SK-N-SH treated with all-trans-retinoic acid at 6 μM for 48 hours (cell line): Measurements from ENCODE around the gene CBARP.

Experiments used
- ATAC-seq: fragments of 200-7000 bp; cut with Tn5 transposase; 3 replicates; pipeline ENCODE4 v1.9.1; 2020; ENCODE audit warnings: mild to moderate bottlenecking, moderate library complexity
- BACH2 ChIP-seq: fragments of 250-450 bp; sonication (Bioruptor Pico); IDR thresholded peaks from 2 replicates; pipeline ENCODE4 v1.9.0; 2021; ENCODE audit warnings: mild to moderate bottlenecking, borderline replicate concordance
- CREB5 ChIP-seq: fragments of 250-450 bp; sonication (Bioruptor Pico); IDR thresholded peaks from 2 replicates; pipeline ENCODE4 v1.5.1; 2020; ENCODE audit warnings: low read depth, mild to moderate bottlenecking, moderate library complexity
- CSDC2 ChIP-seq: fragments of 250-450 bp; sonication (Bioruptor Pico); IDR thresholded peaks from 2 replicates; pipeline ENCODE4 v1.5.0; 2020; ENCODE audit warnings: mild to moderate bottlenecking, moderate library complexity
- CSRNP3 ChIP-seq: fragments of 250-450 bp; sonication (Bioruptor Pico); IDR thresholded peaks from 2 replicates; pipeline ENCODE4 v1.5.1; 2021; ENCODE audit warnings: mild to moderate bottlenecking, moderate library complexity
- ESRRG ChIP-seq: fragments of 250-450 bp; sonication (Bioruptor Pico); IDR thresholded peaks from 2 replicates; pipeline ENCODE4 v1.6.1; 2021; ENCODE audit warnings: mild to moderate bottlenecking
- GLIS3 ChIP-seq: fragments of 250-450 bp; sonication (Bioruptor Pico); IDR thresholded peaks from 2 replicates; pipeline ENCODE4 v1.5.0; 2020; ENCODE audit warnings: mild to moderate bottlenecking, moderate library complexity
- ISL1 ChIP-seq: fragments of 250-450 bp; sonication (Bioruptor Pico); IDR thresholded peaks from 2 replicates; pipeline ENCODE4 v2.1.2; 2022; ENCODE audit warnings: mild to moderate bottlenecking, moderate library complexity
- OSR1 ChIP-seq: fragments of 250-450 bp; sonication (Bioruptor Pico); IDR thresholded peaks from 2 replicates; pipeline ENCODE4 v1.8.0; 2022; ENCODE audit warnings: moderate library complexity, mild to moderate bottlenecking, inconsistent platforms
- PATZ1 ChIP-seq: fragments of 250-450 bp; sonication (Bioruptor Pico); IDR thresholded peaks from 2 replicates; pipeline ENCODE4 v1.8.0; 2020; ENCODE audit warnings: mild to moderate bottlenecking, moderate library complexity, borderline replicate concordance
- PPARA ChIP-seq: fragments of 250-450 bp; sonication (Bioruptor Pico); IDR thresholded peaks from 2 replicates; pipeline ENCODE4 v1.5.0; 2020; ENCODE audit warnings: mild to moderate bottlenecking, borderline replicate concordance
- RARB ChIP-seq: fragments of 250-450 bp; sonication (Bioruptor Pico); IDR thresholded peaks from 2 replicates; pipeline ENCODE4 v1.8.0; 2021; ENCODE audit warnings: mild to moderate bottlenecking, moderate library complexity
- TCF4 ChIP-seq: fragments of 250-450 bp; sonication (Bioruptor Pico); IDR thresholded peaks from 2 replicates; pipeline ENCODE4 v1.8.0; 2021; ENCODE audit warnings: mild to moderate bottlenecking, moderate library complexity, borderline replicate concordance
- TOX ChIP-seq: fragments of 250-450 bp; sonication (Bioruptor Pico); IDR thresholded peaks from 2 replicates; pipeline ENCODE4 v1.8.0; 2021; ENCODE audit warnings: mild to moderate bottlenecking, moderate library complexity, borderline replicate concordance
- TSHZ2 ChIP-seq: fragments of 250-450 bp; sonication (Bioruptor Pico); IDR thresholded peaks from 2 replicates; pipeline ENCODE4 v1.5.0; 2020; ENCODE audit warnings: mild to moderate bottlenecking, moderate library complexity
- ZC3H10 ChIP-seq: fragments of 250-450 bp; sonication (Bioruptor Pico); IDR thresholded peaks from 2 replicates; pipeline ENCODE4 v1.5.1; 2021; ENCODE audit warnings: mild to moderate bottlenecking, moderate library complexity
- ZFP30 ChIP-seq: fragments of 450-650 bp; formaldehyde crosslinking; IDR thresholded peaks from 2 replicates; pipeline ENCODE4 v1.5.0; 2022; ENCODE audit warnings: mild to moderate bottlenecking, moderate library complexity
- ZNF565 ChIP-seq: fragments of 450-650 bp; formaldehyde crosslinking; conservative IDR thresholded peaks from 2 replicates; pipeline ENCODE4 v1.5.0; 2020; ENCODE audit warnings: low read depth, mild to moderate bottlenecking, moderate library complexity
- ZNF70 ChIP-seq: fragments of 450-650 bp; formaldehyde crosslinking; IDR thresholded peaks from 2 replicates; pipeline ENCODE4 v1.5.0; 2020; ENCODE audit warnings: mild to moderate bottlenecking, moderate library complexity
- ZNF8 ChIP-seq: fragments of 450-650 bp; formaldehyde crosslinking; IDR thresholded peaks from 2 replicates; pipeline ENCODE4 v1.5.0; 2020; ENCODE audit warnings: mild to moderate bottlenecking, moderate library complexity

CBARP gene

GRCh38 chr19:1256646-1257474 is 19.1 kb upstream of the CBARP start:
- TF ChIP-seq PPARA (CRISPR knock-in tag) (no peak), PATZ1 (CRISPR knock-in tag) (no peak), ZNF70 (CRISPR knock-in tag) (no peak), ZNF565 (CRISPR knock-in tag) (no peak), TOX (CRISPR knock-in tag) (no peak), ZNF8 (CRISPR knock-in tag) (no peak)
- no peak for ATAC-seq

- ATAC-seq = no peak
- no peak for TF ChIP-seq CSRNP3 (CRISPR knock-in tag)
- TF ChIP-seq ESRRG (CRISPR knock-in tag) = no peak
- no peak for TF ChIP-seq ZFP30 (CRISPR knock-in tag)
- TF ChIP-seq PATZ1 (CRISPR knock-in tag) = no peak
- TF ChIP-seq PPARA (CRISPR knock-in tag) = no peak
- no peak for TF ChIP-seq TSHZ2 (CRISPR knock-in tag)
- TF ChIP-seq ZNF8 (CRISPR knock-in tag) = no peak
- no peak for TF ChIP-seq TCF4 (CRISPR knock-in tag)
- TF ChIP-seq RARB (CRISPR knock-in tag) = no peak
- TF ChIP-seq ZC3H10 (CRISPR knock-in tag) = no peak
- TF ChIP-seq ZNF70 (CRISPR knock-in tag) = no peak
Observed at GRCh38 chr19:1255186-1256161, 17.7 kb upstream of the CBARP start.

- no peak for TF ChIP-seq RARB (CRISPR knock-in tag)
- no peak for TF ChIP-seq CSDC2 (CRISPR knock-in tag)
- no peak for TF ChIP-seq TCF4 (CRISPR knock-in tag)
- TF ChIP-seq BACH2 = no peak
- TF ChIP-seq ISL1 = no peak
- no peak for TF ChIP-seq TOX (CRISPR knock-in tag)
- TF ChIP-seq GLIS3 (CRISPR knock-in tag) = no peak
- no peak for TF ChIP-seq TSHZ2 (CRISPR knock-in tag)
- no peak for TF ChIP-seq PPARA (CRISPR knock-in tag)
- TF ChIP-seq ZNF8 (CRISPR knock-in tag) = no peak
- TF ChIP-seq CREB5 (CRISPR knock-in tag) = no peak
- no peak for TF ChIP-seq OSR1 (CRISPR knock-in tag)
- no peak for ATAC-seq
Observed at GRCh38 chr19:1254530-1255185, 16.9 kb upstream of the CBARP start.
